GM12874 (cell line): Measurements from ENCODE around the gene BECN2.

Source experiments
- TF ChIP-seq, protein P1 (sequence below): IDR thresholded peaks from 2 replicates; pipeline ENCODE4 v1.5.1; 2011; ENCODE audit warnings: low read depth, mild to moderate bottlenecking, control low read depth, low read length, moderate library complexity; ENCODE audit not compliant: insufficient read depth

The BECN2 gene

DNA sequence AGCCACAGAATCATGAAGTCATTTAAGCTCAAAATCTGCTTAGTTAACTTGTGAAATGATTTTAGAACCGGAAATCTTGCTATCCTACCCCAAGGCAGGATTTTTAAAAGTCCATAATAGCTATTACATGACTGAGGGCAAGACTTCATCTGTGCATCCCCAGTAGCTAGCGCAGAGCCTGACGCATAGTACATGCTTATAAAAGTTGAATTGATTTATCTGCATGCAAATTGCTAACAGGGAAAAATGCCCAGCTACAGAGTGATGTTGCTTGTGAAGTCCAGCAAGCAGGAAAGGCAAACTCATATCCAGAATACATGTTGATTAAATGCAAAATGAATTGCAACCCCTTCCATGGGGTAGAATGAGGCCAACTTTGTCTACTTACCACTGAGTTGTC, 49.4 kb downstream of the BECN2 start:
- TF ChIP-seq, protein P1, sequence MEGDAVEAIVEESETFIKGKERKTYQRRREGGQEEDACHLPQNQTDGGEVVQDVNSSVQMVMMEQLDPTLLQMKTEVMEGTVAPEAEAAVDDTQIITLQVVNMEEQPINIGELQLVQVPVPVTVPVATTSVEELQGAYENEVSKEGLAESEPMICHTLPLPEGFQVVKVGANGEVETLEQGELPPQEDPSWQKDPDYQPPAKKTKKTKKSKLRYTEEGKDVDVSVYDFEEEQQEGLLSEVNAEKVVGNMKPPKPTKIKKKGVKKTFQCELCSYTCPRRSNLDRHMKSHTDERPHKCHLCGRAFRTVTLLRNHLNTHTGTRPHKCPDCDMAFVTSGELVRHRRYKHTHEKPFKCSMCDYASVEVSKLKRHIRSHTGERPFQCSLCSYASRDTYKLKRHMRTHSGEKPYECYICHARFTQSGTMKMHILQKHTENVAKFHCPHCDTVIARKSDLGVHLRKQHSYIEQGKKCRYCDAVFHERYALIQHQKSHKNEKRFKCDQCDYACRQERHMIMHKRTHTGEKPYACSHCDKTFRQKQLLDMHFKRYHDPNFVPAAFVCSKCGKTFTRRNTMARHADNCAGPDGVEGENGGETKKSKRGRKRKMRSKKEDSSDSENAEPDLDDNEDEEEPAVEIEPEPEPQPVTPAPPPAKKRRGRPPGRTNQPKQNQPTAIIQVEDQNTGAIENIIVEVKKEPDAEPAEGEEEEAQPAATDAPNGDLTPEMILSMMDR, result no peak
